ENCODE measurements around the gene PLEKHM1.

PLEKHM1 gene

GRCh38 chr17:45440161-45440778 lies 50.3 kb downstream of the PLEKHM1 start:
- DNase-seq = no peak

DNA sequence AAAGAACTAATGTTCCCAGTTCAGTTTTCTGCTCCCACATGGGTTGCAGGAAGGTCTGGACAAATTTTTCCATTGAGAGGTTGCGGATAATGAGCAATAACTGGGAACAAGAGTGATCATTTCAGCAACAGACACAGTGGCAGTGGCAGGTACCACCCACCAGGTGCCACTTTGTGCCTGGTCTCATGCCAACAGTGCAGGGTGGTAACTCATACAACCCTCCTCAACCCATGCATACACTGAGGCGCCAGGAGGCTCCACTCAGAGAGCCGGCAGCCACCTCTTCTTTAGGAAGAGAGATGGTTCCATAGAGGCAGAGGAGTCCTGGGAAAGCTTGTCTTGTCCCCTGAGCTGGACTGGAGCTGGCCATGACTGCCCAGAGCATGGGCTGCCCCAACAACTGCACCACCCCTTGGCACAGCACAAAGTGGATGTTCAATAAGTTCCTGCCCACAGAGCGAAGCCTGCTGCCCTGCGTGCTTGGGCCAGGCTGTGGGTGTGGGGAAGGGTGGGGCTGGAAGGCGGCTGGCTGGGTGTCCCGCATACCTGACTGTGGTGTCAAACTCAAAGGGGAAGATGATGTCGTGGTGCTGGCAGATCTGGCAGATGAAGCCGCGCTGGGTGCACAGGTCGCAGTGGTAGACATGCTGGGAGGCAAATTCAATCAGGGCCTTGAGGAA lies 51.5 kb downstream of the PLEKHM1 start:
- no peak for DNase-seq

DNA sequence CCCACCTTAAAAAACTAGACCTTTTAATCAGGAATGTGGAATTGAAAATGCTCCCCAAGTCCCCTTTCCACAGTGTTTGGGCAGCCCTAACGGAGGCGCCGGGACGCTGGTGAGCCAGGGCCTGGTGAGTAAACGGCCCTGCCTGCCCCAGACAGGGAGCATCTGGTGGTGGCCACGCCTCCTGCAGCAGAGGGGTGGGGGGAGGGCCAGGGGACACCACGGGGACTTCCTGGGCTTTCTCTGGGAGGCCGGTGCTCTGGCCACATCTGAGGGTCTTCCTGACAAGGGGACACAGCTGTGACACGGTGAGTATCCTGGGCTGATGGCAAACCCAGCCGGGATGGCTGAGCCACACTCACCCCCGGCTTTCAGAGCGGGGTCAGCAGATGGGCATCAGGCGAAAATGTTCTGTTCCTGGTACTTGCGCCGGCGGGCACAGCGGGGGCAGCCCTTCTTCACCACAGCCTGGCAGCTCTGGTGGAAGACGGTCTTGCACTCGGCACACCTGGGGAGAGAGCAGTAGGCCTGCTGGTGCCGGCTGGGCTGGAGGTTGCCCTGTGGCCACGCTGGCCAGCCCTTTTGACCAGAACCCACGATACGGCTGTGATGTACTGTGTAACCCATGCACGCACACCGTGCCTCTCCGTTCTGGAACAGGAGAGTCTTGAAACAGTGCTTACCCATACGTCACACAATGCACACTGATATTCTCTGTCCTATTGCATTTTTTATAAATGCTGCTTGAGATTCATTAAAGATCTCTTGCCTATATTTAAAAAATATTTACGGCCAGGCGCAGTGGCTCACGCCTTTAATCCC lies 52.8 kb downstream of the PLEKHM1 start:
- no peak for DNase-seq

GRCh38 chr17:45436625-45437464 lies 53.7 kb downstream of the PLEKHM1 start:
- no peak for DNase-seq

GRCh38 chr17:45436161-45436560 lies 54.4 kb downstream of the PLEKHM1 start:
- no peak for DNase-seq

DNA sequence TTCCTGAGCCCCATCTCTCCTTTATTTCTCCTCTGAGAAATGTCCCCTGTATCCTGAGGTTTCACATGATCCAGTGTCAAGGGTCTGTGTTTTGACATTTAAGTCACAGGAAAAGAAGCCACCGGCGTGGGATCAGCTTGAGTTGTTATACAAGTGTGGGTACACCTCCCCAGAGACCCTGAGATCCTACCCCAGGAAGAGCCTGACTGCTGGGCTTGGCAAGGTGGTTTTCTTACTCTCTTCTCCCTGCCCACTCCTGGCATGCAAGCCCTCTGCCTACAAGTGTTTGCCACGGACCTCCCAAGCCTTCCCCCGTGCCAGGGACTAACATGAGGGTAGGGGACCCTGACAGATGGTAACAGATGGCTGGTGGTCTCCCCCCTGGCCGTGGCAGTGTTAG lies 55.0 kb downstream of the PLEKHM1 start:
- no peak for DNase-seq

GRCh38 chr17:45433159-45433535 lies 57.4 kb downstream of the PLEKHM1 start:
- no peak for DNase-seq

- peak; percentile 65 for DNase-seq
Measured at GRCh38 chr17:45432405-45433158, 57.9 kb downstream of the PLEKHM1 start, which contains the start of gene ARHGAP27. TSS of gene ARHGAP27 (minus strand) at chr17:45432870. CDS start at chr17:45430279, 2,591 bp downstream.

- peak; percentile 35 for DNase-seq
Measured at GRCh38 chr17:45431531-45432404, 58.8 kb downstream of the PLEKHM1 start.

DNA sequence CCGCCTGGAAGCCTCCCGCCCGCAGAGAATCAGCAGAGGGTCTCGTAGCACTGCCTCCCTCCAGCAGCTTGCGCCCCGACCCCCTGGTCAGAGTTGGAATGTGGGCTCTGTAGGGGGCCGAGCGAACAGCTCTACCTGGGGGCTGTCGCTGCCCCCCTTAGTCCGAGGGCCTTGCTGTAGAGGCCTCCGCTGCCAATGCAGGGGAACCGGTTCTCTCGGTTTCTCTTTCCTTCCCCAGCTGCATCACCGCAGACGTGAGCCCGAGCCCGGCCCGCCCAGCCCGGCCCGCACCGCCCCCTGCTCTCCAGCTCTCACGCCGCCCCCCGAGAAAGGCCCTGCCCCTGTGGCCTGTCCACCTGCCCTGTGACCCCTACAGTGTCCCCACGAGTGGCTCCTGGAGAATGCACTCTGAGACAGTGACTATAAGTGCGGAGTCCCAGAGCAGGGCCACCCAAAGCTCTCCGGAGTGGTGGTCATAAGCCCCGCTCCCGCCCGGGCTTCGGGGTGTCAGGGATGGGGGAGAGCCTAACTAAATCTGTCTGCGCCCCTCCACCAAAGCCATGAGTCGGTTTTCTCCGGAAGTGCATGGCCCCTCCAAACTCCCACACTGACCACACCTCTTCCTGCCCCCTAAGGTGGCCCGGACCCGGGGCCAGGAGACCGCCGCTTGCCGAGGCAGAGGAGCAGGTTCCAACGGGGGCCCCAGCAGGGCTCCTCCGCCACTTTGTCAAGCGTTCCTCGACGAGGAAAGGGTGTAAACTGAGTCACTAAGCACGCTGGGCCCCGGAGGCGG lies 59.6 kb downstream of the PLEKHM1 start:
- DNase-seq = peak; percentile 20

DNA sequence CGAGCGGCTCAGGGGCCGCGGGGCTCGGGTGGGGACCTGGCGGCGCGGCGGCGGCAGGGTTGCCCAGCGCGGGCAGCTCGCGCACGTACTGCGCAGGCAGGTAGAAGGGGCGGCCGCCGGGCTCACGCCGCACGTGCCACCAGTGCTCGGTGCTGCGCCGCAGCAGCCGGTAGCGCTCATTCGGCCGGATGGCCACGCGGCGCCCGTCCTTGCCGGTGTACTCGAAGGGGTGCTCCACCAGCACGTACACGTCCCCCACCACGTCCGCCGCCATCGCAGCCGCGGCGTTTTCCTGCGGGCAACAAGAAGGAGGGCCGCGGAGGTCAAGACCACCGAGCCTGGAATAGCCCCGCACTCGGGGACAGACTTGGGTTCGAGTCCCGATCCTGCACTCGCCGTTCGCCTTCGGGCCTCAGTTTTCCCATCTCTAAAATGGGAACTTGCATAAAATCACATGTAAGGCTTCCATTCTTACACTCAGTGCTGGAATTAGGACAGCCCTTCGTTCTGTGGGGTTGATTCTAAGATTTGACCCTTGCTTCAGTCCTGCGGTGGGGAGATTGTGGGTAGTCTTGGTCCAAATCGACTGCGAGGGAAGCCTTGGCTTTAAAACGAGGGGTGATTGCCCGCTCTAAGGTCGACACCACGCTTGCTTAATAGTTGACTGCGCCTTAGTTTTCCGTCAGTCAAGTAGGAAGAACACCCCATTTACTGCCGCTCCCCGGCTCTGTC lies 60.3 kb downstream of the PLEKHM1 start:
- no peak for DNase-seq

GRCh38 chr17:45429339-45430005 lies 61.0 kb downstream of the PLEKHM1 start:
- DNase-seq = no peak

DNA sequence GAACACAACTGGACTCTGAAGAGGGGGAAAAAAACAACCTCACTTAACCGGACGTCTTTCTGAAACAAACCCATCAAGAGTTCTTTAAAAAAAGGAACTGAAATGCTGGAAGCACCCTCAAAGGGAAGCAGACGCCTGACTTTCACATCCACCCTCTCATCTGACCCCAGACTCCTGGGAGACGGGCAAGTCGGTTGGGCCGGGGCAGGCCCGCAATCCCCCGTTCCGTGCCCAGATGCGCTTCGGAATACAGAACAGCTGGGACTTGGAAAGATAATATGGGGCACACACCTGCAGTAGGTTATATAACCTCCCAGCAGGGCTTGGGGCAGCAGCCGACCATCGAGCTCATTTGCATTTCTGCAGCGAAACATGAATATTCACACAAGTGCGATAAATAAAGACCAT lies 61.6 kb downstream of the PLEKHM1 start:
- peak; percentile 94 for DNase-seq

- peak; percentile 86 for DNase-seq
Measured at GRCh38 chr17:45428050-45428617, 62.4 kb downstream of the PLEKHM1 start.

DNA sequence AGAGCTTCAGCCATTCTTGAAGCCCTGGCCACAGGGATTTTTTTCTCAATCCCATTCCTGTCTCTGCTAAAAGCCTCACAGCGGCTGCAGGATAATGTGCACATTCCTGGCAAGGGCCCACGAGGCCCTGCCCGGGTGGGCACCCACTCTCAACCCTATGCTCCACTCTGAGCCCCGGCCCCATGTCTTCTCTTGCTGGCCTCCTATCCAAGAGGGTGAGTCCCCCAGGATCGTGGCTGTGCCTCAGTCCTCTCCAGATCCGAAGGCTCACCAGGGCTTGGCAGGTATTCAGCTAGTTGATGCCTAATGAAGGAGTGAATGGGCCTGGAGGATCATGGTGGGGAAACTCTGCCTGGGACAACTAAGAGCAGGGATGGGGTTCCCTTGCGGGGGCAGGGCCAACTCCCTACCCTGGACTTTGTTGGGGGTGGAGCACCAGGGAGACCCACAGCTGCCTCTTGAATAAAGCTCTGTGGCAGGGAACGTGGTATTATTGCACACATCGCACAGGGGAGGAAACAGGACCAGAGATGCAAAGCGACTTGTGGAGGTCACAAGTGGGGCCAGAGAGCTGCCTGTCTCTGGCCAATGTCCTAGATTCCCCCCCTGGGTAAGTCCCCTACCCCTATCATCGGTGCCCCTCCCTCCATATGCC lies 63.2 kb downstream of the PLEKHM1 start:
- peak; percentile 3 for DNase-seq

- DNase-seq = no peak
Measured at GRCh38 chr17:45426561-45426960, 64.0 kb downstream of the PLEKHM1 start.

GRCh38 chr17:45425984-45426413 lies 64.5 kb downstream of the PLEKHM1 start:
- DNase-seq = no peak
